HEK293T (cell line): ENCODE results near the gene SAMD14.

ENCODE experiments used
- FOXA1 ChIP-seq: fragments of 450-650 bp; IDR thresholded peaks from 2 replicates; pipeline ENCODE4 v1.6.1; 2016; ENCODE audit warnings: mild to moderate bottlenecking
- FOXK2 ChIP-seq: fragments of 450-650 bp; IDR thresholded peaks from 2 replicates; pipeline ENCODE4 v1.6.1; 2016; ENCODE audit warnings: mild to moderate bottlenecking
- FOXM1 ChIP-seq: fragments of 450-650 bp; IDR thresholded peaks from 2 replicates; pipeline ENCODE4 v1.6.1; 2017; ENCODE audit warnings: mild to moderate bottlenecking, borderline replicate concordance
- L3MBTL2 ChIP-seq: fragments of 450-650 bp; conservative IDR thresholded peaks from 2 replicates; pipeline ENCODE4 v1.6.1; 2016; ENCODE audit warnings: mild to moderate bottlenecking
- SP1 ChIP-seq: fragments of 450-650 bp; IDR thresholded peaks from 2 replicates; pipeline ENCODE4 v1.6.1; 2017
- TF ChIP-seq, protein P1 (sequence below): fragments of 450-650 bp; IDR thresholded peaks from 2 replicates; pipeline ENCODE4 v1.6.1; 2016

DNA sequence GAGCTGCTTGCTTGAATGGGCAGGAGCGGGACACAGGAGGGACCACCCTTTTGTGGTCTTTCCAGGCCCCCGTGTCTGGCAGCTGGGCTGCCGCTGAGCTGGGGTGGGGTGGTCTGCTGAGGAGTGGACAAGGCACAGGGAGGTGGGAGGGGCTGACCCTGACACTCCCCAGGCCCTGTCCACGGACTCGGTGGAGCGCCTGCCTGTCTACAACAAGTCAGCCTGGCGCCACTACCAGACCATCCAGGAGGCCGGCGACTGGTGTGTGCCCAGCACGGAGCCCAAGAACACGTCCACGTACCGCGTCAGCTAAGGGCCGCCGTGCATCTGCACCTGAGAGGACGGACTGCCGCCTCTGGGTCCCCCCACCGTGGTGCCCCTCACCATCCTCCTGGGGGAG, 20.2 kb downstream of the SAMD14 start:
- TF ChIP-seq SP1 (no peak), L3MBTL2 (no peak), FOXM1 (no peak), FOXK2 (no peak), FOXA1 (no peak)
- TF ChIP-seq, protein P1, sequence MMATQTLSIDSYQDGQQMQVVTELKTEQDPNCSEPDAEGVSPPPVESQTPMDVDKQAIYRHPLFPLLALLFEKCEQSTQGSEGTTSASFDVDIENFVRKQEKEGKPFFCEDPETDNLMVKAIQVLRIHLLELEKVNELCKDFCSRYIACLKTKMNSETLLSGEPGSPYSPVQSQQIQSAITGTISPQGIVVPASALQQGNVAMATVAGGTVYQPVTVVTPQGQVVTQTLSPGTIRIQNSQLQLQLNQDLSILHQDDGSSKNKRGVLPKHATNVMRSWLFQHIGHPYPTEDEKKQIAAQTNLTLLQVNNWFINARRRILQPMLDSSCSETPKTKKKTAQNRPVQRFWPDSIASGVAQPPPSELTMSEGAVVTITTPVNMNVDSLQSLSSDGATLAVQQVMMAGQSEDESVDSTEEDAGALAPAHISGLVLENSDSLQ: no peak
